Chondrocyte (in vitro differentiated cells): Measurements from ENCODE around the gene PDLIM7. TPM values are rescaled to one million over a fixed set of nuclear protein-coding genes. Genes with fewer than 3 reads are reported as not detected.
A peak's percentile ranks its signal among the peaks of the same experiment; 100 is the strongest.

Experiments used
- DNase-seq: peaks from one replicate; pipeline ENCODE4 v3.0.0; 2021; ENCODE audit warnings: mixed read lengths, low spot score
- H3K27ac Mint-ChIP-seq: one replicate; pipeline ENCODE4 v1.8.0; 2021; ENCODE audit warnings: mild to moderate bottlenecking, moderate library complexity, mixed read lengths; ENCODE audit not compliant: unreplicated experiment
- H3K27me3 Mint-ChIP-seq: 2 replicates; pipeline ENCODE4 v1.8.0; 2021; ENCODE audit warnings: low read depth, mixed read lengths
- H3K36me3 Mint-ChIP-seq: 2 replicates; pipeline ENCODE4 v1.8.0; 2021; ENCODE audit warnings: low read depth, mixed read lengths
- H3K4me1 Mint-ChIP-seq: 2 replicates; pipeline ENCODE4 v1.8.0; 2021; ENCODE audit warnings: low read depth, mild to moderate bottlenecking, mixed read lengths
- H3K4me3 Mint-ChIP-seq: one replicate; pipeline ENCODE4 v1.8.0; 2021; ENCODE audit warnings: mild to moderate bottlenecking, moderate library complexity, mixed read lengths; ENCODE audit not compliant: unreplicated experiment
- H3K9me3 Mint-ChIP-seq: 2 replicates; pipeline ENCODE4 v1.8.0; 2021; ENCODE audit warnings: low read depth, mixed read lengths
- total RNA-seq: library from RNA; stranded (reverse); gene quantifications from 3 replicates; pipeline ENCODE4 v1.2.1, GENCODE V29; 2021
- TF ChIP-seq, protein P1 (sequence below): fragments of 200-600 bp; sonication (generic); IDR thresholded peaks from 2 replicates; pipeline ENCODE4 v1.5.0; 2021; ENCODE audit warnings: antibody characterized with exemption, mild to moderate bottlenecking, moderate library complexity

Gene PDLIM7
- total RNA-seq, 1 donor from 2014 or later: 633 TPM

DNA sequence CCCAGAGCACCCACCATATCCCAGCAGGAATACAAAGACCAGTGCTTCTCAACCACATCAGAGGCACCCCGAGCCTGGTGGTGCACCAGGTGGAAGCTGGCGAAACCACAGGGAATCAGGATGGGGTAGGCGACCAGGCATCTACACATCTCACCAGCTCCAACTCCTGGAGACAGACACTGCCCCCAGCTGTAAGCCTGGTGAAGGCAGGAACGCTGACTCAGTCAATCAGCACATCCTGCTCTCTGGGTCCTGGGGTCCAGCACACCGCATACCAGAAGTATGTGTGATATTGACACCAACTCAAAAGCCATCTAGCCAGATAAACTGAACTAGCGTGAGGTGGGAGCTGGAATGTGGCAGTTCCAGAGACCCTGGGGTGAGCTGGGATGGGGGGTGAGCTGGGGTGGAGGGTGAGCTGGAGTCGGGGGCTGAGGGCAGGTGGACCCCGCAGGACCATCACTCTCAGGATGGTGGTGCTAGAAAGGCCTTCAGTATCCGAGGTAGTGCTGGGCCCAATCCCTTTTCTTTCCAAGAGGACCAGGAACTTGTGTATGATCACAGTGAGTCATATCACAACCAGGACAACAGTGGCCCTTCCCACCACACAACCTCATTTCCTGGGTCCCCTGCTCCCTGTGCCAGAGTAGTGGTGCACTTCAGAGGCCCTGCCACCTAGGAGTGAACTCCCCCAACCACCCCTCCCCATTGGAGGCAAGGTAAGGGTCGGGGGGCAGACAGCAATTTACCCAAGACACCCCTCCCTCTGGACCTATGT, 26.5 kb downstream of the PDLIM7 start:
- Mint-ChIP-seq H3K36me3 (peaks cover 19% of the 10 kb centered on the region), H3K4me1 (peaks cover 63% of the 10 kb centered on the region), H3K27me3 (no peaks in the 10 kb centered on the region), H3K9me3 (peaks cover under 1% of the 10 kb centered on the region), H3K4me3 (peak overlapping the region; percentile 77), H3K27ac (peak overlapping the region; percentile 79)
- TF ChIP-seq, protein P1, sequence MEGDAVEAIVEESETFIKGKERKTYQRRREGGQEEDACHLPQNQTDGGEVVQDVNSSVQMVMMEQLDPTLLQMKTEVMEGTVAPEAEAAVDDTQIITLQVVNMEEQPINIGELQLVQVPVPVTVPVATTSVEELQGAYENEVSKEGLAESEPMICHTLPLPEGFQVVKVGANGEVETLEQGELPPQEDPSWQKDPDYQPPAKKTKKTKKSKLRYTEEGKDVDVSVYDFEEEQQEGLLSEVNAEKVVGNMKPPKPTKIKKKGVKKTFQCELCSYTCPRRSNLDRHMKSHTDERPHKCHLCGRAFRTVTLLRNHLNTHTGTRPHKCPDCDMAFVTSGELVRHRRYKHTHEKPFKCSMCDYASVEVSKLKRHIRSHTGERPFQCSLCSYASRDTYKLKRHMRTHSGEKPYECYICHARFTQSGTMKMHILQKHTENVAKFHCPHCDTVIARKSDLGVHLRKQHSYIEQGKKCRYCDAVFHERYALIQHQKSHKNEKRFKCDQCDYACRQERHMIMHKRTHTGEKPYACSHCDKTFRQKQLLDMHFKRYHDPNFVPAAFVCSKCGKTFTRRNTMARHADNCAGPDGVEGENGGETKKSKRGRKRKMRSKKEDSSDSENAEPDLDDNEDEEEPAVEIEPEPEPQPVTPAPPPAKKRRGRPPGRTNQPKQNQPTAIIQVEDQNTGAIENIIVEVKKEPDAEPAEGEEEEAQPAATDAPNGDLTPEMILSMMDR: no peak
- DNase-seq: no peak

DNA sequence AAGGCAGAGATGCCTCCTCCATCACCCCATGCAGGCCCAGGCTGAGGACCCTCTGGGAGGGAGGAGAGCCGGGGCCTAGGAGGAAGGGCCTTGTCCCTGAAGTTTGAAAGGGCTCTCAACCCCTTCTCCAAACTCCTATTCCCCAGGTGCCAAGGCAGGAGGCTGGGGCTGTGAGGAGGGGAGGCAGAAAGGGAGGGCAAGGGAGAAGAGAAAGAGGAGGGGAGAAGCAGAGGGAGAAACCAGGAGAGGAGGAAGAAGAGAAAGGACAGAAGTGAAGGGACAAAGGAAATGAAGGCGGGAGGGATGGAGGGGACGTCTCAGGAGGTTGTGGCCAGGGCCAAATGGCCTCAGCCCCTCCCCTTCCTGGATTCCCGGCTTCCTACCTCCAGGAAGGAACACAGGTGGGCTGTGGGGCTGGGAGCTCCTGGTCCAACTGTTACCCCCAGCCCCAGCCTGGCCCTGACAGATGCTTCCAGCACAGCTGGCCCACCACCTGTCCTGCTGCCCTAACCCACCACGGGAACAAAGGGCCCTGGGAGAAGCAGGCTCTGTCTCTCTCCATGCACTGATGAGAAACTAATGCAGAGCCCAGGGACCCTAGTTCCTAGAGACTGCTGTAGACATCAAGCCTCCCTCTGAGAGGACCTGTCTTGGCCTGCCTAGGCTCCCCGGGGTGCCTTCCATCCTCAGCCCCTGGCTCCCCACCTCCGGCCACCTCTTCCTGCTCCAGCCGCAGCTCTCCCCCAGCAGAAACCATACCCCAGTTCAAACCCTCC, 27.5 kb downstream of the PDLIM7 start:
- Mint-ChIP-seq H3K27ac (peak overlapping the region; percentile 85), H3K27me3 (no peaks in the 10 kb centered on the region), H3K36me3 (peaks cover 29% of the 10 kb centered on the region), H3K4me3 (peak overlapping the region; percentile 52), H3K4me1 (peaks cover 53% of the 10 kb centered on the region), H3K9me3 (peaks cover 5% of the 10 kb centered on the region)
- no peak for DNase-seq
- TF ChIP-seq, protein P1: no peak

DNA sequence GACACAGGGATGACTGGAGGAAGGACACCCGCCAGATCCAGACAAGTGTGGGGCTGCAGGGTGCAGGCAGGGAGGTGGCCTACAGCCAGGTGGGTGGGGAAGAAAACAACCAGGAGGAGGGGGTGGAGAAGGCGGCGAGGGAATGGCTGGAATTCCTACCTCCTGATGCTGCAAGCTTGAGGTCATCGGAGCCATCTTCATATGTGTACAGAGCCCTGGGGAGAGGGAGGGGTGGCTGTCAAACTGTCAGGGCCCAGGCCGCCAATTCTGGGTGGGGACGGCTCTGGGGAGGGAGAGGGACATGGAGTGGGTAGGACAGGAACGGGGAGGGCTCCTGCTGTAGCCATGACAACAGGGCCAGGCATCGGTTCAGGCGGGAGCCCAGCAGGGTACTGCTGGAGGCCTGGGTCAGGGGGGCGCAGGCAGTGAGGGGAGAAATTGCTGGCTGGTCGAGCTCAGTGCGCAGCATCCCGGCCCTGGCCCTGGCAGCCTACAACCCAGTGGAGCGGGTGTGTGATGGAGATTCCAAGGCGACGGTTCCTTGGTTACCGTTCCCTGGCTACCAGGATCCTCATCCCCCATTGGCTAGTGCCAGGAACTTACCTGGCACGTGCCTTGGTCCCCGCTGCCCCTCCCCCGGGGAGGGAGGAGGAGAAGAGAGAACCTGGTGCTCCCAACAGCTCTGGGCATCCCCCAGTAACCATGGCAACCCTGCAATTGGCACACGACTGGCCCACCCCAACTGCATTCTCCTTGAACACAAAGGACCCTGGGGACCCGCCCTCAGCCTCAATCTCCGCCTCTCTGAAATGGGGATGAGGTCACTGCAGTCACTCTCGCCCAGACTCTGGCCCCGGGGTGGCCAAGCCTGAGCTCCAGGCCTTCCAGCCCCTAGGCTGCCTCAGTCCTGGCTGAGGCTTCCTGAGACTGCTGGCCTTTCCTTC, 28.4 kb downstream of the PDLIM7 start:
- peaks cover 30% of the 10 kb centered on the region for H3K36me3 Mint-ChIP-seq

DNA sequence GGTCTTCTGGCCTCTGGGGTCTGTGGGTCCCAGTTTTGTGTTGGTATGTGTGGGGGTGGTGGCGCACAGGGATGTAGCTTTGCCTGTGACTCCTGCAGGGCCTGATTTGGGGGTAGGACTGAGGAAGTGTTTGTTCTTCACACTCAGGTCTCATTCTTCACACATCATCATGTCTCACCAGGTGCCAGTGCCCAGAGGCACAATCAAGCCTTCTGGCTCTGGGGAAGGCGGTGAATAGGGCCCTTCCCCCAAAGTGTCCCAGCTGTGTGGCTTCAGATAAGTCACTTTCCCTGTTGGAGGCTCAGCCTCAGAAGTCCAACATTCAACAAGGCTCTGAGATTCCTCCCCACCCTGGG, 29.1 kb downstream of the PDLIM7 start:
- Mint-ChIP-seq H3K4me3 (peak overlapping the region; percentile 43), H3K27me3 (no peaks in the 10 kb centered on the region), H3K27ac (peak overlapping the region; percentile 91), H3K4me1 (peaks cover 42% of the 10 kb centered on the region), H3K36me3 (peaks cover 34% of the 10 kb centered on the region), H3K9me3 (peaks cover 5% of the 10 kb centered on the region)
- DNase-seq: no peak
- TF ChIP-seq, protein P1: no peak

More for the DNA sequence above, 28.4 kb downstream of the PDLIM7 start:
- H3K27ac Mint-ChIP-seq: peak overlapping the region; percentile 91
- peaks cover 5% of the 10 kb centered on the region for H3K9me3 Mint-ChIP-seq
- H3K27me3 Mint-ChIP-seq: no peaks in the 10 kb centered on the region
- H3K4me3 Mint-ChIP-seq: peak overlapping the region; percentile 43
- DNase-seq: no peak
- peaks cover 44% of the 10 kb centered on the region for H3K4me1 Mint-ChIP-seq
- TF ChIP-seq, protein P1: no peak
